H9 (cell line): ENCODE results near the gene TPBGL. TPM values are rescaled to one million over a fixed set of nuclear protein-coding genes. Genes with fewer than 3 reads are reported as not detected.

Experiments used
- DNase-seq: peaks from one replicate; pipeline ENCODE4 v3.0.0-alpha.2; 2017
- H2AFZ ChIP-seq: one replicate; pipeline ENCODE4 v1.6.1; 2013; ENCODE audit warnings: mild to moderate bottlenecking, low read length, control low read depth, moderate library complexity
- H2AK5ac ChIP-seq: 2 replicates; pipeline ENCODE4 v1.6.1; 2013; ENCODE audit warnings: low read length, control low read depth, mixed read lengths; ENCODE audit not compliant: insufficient read length
- H2BK120ac ChIP-seq: one replicate; pipeline ENCODE4 v1.6.1; 2013; ENCODE audit warnings: low read depth, mild to moderate bottlenecking, low read length, control low read depth, inconsistent platforms; ENCODE audit not compliant: poor library complexity, severe bottlenecking
- H2BK12ac ChIP-seq: 2 replicates; pipeline ENCODE4 v1.6.1; 2013; ENCODE audit warnings: low read length, control low read depth, mixed read lengths, low read depth; ENCODE audit not compliant: insufficient read length
- H2BK15ac ChIP-seq: 2 replicates; pipeline ENCODE4 v1.6.1; 2013; ENCODE audit warnings: low read depth, low read length, control low read depth
- H2BK20ac ChIP-seq: one replicate; pipeline ENCODE4 v1.6.1; 2013; ENCODE audit warnings: low read depth, mild to moderate bottlenecking, low read length, control low read depth, inconsistent platforms; ENCODE audit not compliant: poor library complexity, severe bottlenecking
- H2BK5ac ChIP-seq: 2 replicates; pipeline ENCODE4 v1.6.1; 2013; ENCODE audit warnings: low read length, control low read depth, mixed read lengths; ENCODE audit not compliant: insufficient read length
- H3K14ac ChIP-seq: 2 replicates; pipeline ENCODE4 v1.6.1; 2013; ENCODE audit warnings: low read length, control low read depth; ENCODE audit not compliant: insufficient read depth
- H3K18ac ChIP-seq: 2 replicates; pipeline ENCODE4 v1.6.1; 2013; ENCODE audit warnings: low read depth, mild to moderate bottlenecking, mixed read lengths, low read length, control low read depth; ENCODE audit not compliant: insufficient read length
- H3K23ac ChIP-seq: 2 replicates; pipeline ENCODE4 v1.6.1; 2013; ENCODE audit warnings: low read length, control low read depth, mixed read lengths, low read depth; ENCODE audit not compliant: insufficient read length
- H3K23me2 ChIP-seq: 2 replicates; pipeline ENCODE4 v1.6.1; 2013; ENCODE audit warnings: low read depth, mild to moderate bottlenecking, mixed read lengths, low read length, control low read depth; ENCODE audit not compliant: insufficient read length, poor library complexity, severe bottlenecking
- H3K27ac ChIP-seq: 2 replicates; pipeline ENCODE4 v1.5.1; 2013; ENCODE audit warnings: low read length, control low read depth, mixed read lengths, low read depth; ENCODE audit not compliant: insufficient read length
- H3K27me3 ChIP-seq: 2 replicates; pipeline ENCODE4 v1.6.1; 2013; ENCODE audit warnings: low read length, control low read depth, inconsistent platforms; ENCODE audit not compliant: insufficient read depth
- H3K4ac ChIP-seq: 2 replicates; pipeline ENCODE4 v1.6.1; 2013; ENCODE audit warnings: low read depth, mild to moderate bottlenecking, control low read depth, inconsistent platforms, low read length, moderate library complexity
- H3K4me1 ChIP-seq: 2 replicates; pipeline ENCODE4 v1.6.1; 2013; ENCODE audit warnings: low read length, control low read depth, inconsistent platforms; ENCODE audit not compliant: insufficient read depth
- H3K4me2 ChIP-seq: 2 replicates; pipeline ENCODE4 v1.6.1; 2013; ENCODE audit warnings: low read length, control low read depth, mixed read lengths; ENCODE audit not compliant: insufficient read length, insufficient read depth
- H3K56ac ChIP-seq: 2 replicates; pipeline ENCODE4 v1.6.1; 2013; ENCODE audit warnings: low read depth, mild to moderate bottlenecking, mixed read lengths, low read length, control low read depth; ENCODE audit not compliant: insufficient read length
- H3K79me1 ChIP-seq: 2 replicates; pipeline ENCODE4 v1.6.1; 2013; ENCODE audit warnings: low read depth, mild to moderate bottlenecking, moderate library complexity, low read length, control low read depth, inconsistent platforms; ENCODE audit not compliant: insufficient read depth, poor library complexity, severe bottlenecking
- H3K79me2 ChIP-seq: 2 replicates; pipeline ENCODE4 v1.6.1; 2013; ENCODE audit warnings: low read length, control low read depth, inconsistent platforms; ENCODE audit not compliant: insufficient read depth
- H3K9ac ChIP-seq: 2 replicates; pipeline ENCODE4 v1.6.1; 2013; ENCODE audit warnings: low read length, control low read depth, mixed read lengths; ENCODE audit not compliant: insufficient read length; ENCODE audit errors: extremely low read depth
- H3K9me3 ChIP-seq: one replicate; pipeline ENCODE4 v1.6.1; 2013; ENCODE audit warnings: low read depth, low read length, inconsistent platforms; ENCODE audit not compliant: control insufficient read depth
- H3T11ph ChIP-seq: one replicate; pipeline ENCODE4 v1.6.1; 2013; ENCODE audit warnings: mild to moderate bottlenecking, low read length, control low read depth, inconsistent platforms
- H4K20me1 ChIP-seq: one replicate; pipeline ENCODE4 v1.6.1; 2013; ENCODE audit not compliant: control insufficient read depth, insufficient read length, insufficient read depth
- H4K5ac ChIP-seq: 2 replicates; pipeline ENCODE4 v1.6.1; 2013; ENCODE audit warnings: low read depth, mild to moderate bottlenecking, mixed read lengths, low read length, control low read depth; ENCODE audit not compliant: insufficient read length
- H4K8ac ChIP-seq: replicated peaks from 2 replicates; pipeline ENCODE4 v1.6.1; 2013; ENCODE audit warnings: low read length, control low read depth, mixed read lengths, low read depth; ENCODE audit not compliant: insufficient read length
- H4K91ac ChIP-seq: 2 replicates; pipeline ENCODE4 v1.6.1; 2013; ENCODE audit warnings: low read depth, mild to moderate bottlenecking, moderate library complexity, mixed read lengths, low read length, control low read depth; ENCODE audit not compliant: insufficient read length
- H3K27ac Mint-ChIP-seq, 3 experiments: 2 replicates in 2 of 3; 3 replicates in 1 of 3; pipeline ENCODE4 v1.8.0; 2020 to 2021; ENCODE audit warnings: mixed read lengths in 3 of 3, mild to moderate bottlenecking in 1 of 3, moderate library complexity in 1 of 3
- H3K27me3 Mint-ChIP-seq: 2 replicates; pipeline ENCODE4 v1.8.0; 2021; ENCODE audit warnings: low read depth, mild to moderate bottlenecking, moderate library complexity, mixed read lengths
- H3K36me3 Mint-ChIP-seq, 3 experiments: 2 replicates in 2 of 3; 3 replicates in 1 of 3; pipeline ENCODE4 v1.8.0; 2020 to 2021; ENCODE audit warnings: low read depth in 3 of 3, mixed read lengths in 3 of 3; ENCODE audit not compliant: insufficient read depth in 1 of 3
- H3K4me1 Mint-ChIP-seq, 2 experiments: 2 replicates each; pipeline ENCODE4 v1.8.0; 2020; ENCODE audit warnings: mixed read lengths in 2 of 2
- H3K4me3 Mint-ChIP-seq, 2 experiments: 2 replicates in 1 of 2; 3 replicates in 1 of 2; pipeline ENCODE4 v1.8.0; 2020 to 2021; ENCODE audit warnings: mild to moderate bottlenecking in 2 of 2, mixed read lengths in 2 of 2, moderate library complexity in 1 of 2
- H3K9me3 Mint-ChIP-seq, 2 experiments: 2 replicates in 1 of 2; 3 replicates in 1 of 2; pipeline ENCODE4 v1.8.0; 2020; ENCODE audit warnings: mild to moderate bottlenecking in 2 of 2, mixed read lengths in 2 of 2, moderate library complexity in 1 of 2
- WGBS: extraction: QIAGEN DNeasy Blood & Tissue Kit; methylation state at CpG from one replicate; pipeline ENCODE4 v1.1.7; 2013; ENCODE audit warnings: missing lambda C conversion rate, low lambda C conversion rate, mixed read lengths; ENCODE audit not compliant: insufficient read length; ENCODE audit errors: extremely low coverage; 5-methylcytosine and 5-hydroxymethylcytosine counted together
- total RNA-seq: library from RNA; stranded (reverse); gene quantifications from 2 replicates; pipeline ENCODE4 v1.2.1, GENCODE V29; 2021
- TF ChIP-seq, protein P1 (sequence below): fragments of 200-600 bp; sonication (generic); conservative IDR thresholded peaks from 3 replicates; pipeline ENCODE4 v1.8.0; 2021; ENCODE audit warnings: antibody characterized with exemption, mild to moderate bottlenecking

The TPBGL gene
- total RNA-seq, 1 experiment from 2014 or later: 0.61 TPM

- peaks cover 0 to 3% (median 0%) of the 10 kb centered on the region in 3 experiments; a peak in 1 of 7 replicates for H3K36me3 Mint-ChIP-seq
- H3K27ac Mint-ChIP-seq: no peak overlapping the region
- Histone ChIP-seq H3K18ac (no peak overlapping the region), H2BK15ac (no peak overlapping the region), H3K4ac (no peak overlapping the region), H3K27me3 (no peaks in the 10 kb centered on the region), H2AFZ (no peak overlapping the region), H2BK120ac (no peak overlapping the region), H4K91ac (no peak overlapping the region), H3K23ac (no peak overlapping the region), H2AK5ac (no peak overlapping the region), H3T11ph (no peak overlapping the region), H3K9ac (no peak overlapping the region), H3K23me2 (peaks cover 4% of the 10 kb centered on the region), H3K9me3 (no peaks in the 10 kb centered on the region), H4K5ac (no peak overlapping the region), H3K4me2 (no peak overlapping the region), H2BK20ac (no peak overlapping the region), H3K79me1 (no peaks in the 10 kb centered on the region), H3K56ac (no peak overlapping the region), H3K14ac (no peak overlapping the region), H4K8ac (no peak overlapping the region), H3K79me2 (no peaks in the 10 kb centered on the region), H4K20me1 (no peaks in the 10 kb centered on the region), H3K27ac (no peak overlapping the region), H2BK5ac (no peak overlapping the region), H3K4me1 (peaks cover 2% of the 10 kb centered on the region; the same call in 1 of the 2 replicates), H2BK12ac (no peak overlapping the region)
- H3K4me1 Mint-ChIP-seq: peaks cover 4 to 6% of the 10 kb centered on the region in 2 experiments
- DNase-seq: no peak
- peaks cover 10% of the 10 kb centered on the region for H3K27me3 Mint-ChIP-seq
- no peaks in the 10 kb centered on the region for H3K9me3 Mint-ChIP-seq
- TF ChIP-seq, protein P1, sequence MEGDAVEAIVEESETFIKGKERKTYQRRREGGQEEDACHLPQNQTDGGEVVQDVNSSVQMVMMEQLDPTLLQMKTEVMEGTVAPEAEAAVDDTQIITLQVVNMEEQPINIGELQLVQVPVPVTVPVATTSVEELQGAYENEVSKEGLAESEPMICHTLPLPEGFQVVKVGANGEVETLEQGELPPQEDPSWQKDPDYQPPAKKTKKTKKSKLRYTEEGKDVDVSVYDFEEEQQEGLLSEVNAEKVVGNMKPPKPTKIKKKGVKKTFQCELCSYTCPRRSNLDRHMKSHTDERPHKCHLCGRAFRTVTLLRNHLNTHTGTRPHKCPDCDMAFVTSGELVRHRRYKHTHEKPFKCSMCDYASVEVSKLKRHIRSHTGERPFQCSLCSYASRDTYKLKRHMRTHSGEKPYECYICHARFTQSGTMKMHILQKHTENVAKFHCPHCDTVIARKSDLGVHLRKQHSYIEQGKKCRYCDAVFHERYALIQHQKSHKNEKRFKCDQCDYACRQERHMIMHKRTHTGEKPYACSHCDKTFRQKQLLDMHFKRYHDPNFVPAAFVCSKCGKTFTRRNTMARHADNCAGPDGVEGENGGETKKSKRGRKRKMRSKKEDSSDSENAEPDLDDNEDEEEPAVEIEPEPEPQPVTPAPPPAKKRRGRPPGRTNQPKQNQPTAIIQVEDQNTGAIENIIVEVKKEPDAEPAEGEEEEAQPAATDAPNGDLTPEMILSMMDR: no peak
- H3K4me3 Mint-ChIP-seq: no peak overlapping the region
- WGBS: no CpG with 5 or more reads among the region's 4 CpGs
Observed at GRCh38 chr11:75262436-75262835, 21.9 kb downstream of the TPBGL start.
